ENCODE measurements around the gene RILP. TPM values are rescaled to one million over a fixed set of nuclear protein-coding genes. Genes with fewer than 3 reads are reported as not detected.

Gene RILP
- total and polyA plus RNA-seq, 12 donors, result 47.5 to 152 (median 63.2) TPM

DNA sequence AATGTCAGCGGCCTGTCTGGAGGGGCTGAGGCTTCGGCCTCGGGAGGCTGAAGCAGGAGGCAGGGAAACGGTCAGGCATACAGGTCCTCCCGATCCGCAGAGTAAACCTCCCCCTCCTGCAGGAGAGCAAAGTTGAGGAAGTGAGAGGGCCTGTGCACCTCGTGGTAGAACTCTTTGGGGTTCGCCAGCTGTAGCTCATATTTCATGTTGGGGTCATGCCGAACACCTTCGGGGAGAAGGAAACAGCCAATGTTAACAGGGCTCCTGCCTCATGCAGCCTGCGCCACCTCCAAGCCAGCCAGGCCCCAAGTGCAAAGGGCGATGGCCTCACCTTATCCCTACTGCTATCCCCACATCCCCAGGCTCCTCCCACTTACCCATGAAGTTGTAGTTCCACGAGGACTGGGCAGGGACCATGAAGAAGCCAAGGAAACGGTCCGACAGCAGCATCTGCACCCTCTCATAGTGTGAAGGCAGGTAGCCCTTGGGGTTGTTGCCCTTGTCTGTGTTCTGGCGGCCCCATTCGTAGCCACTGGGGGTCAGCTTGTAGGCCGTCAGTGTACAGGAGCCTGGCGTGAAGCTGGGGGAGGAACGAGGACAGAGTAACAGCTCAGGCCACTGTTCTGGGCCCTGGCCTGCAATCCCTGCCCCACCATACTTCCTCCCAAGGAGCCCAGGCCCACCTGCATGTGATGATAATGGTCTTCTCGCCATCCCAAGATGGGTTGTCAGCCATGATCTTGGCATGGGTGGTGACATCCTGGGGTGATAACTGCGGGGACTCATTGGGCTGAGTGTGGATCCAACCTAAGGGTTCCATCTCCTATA lies 1.3 kb upstream of the RILP start:
- no peak overlapping the region for H3K4me3 ChIP-seq
- H3K4me1 ChIP-seq, result peaks cover 30 to 44% (median 40%) of the 10 kb centered on the region in 9 donors
- intact Hi-C loops (cut with DNase I), result loop anchor here in 2 of 10 donors (5.0 to 10.0 kb wide), 3 partner anchors 61 to 384 kb away; partner anchors contain the start of genes DPH1 (in 1 of the 2) and TLCD2 (in 1 of the 2)
- H3K27ac ChIP-seq, result peak overlapping the region in 9 of 10 donors; percentile 98 to 100 (median 99)
- H3K36me3 ChIP-seq, result peaks cover 0 to 70% (median 55%) of the 10 kb centered on the region in 9 donors
- ATAC-seq (no peak), DNase-seq (no peak)
- H3K9me3 ChIP-seq, result no peaks in the 10 kb centered on the region
- H3K27me3 ChIP-seq, result no peaks in the 10 kb centered on the region
- WGBS, 2 donors, result 81% methylated on average over 22 of the region's 22 CpGs
- TF ChIP-seq, protein P1, sequence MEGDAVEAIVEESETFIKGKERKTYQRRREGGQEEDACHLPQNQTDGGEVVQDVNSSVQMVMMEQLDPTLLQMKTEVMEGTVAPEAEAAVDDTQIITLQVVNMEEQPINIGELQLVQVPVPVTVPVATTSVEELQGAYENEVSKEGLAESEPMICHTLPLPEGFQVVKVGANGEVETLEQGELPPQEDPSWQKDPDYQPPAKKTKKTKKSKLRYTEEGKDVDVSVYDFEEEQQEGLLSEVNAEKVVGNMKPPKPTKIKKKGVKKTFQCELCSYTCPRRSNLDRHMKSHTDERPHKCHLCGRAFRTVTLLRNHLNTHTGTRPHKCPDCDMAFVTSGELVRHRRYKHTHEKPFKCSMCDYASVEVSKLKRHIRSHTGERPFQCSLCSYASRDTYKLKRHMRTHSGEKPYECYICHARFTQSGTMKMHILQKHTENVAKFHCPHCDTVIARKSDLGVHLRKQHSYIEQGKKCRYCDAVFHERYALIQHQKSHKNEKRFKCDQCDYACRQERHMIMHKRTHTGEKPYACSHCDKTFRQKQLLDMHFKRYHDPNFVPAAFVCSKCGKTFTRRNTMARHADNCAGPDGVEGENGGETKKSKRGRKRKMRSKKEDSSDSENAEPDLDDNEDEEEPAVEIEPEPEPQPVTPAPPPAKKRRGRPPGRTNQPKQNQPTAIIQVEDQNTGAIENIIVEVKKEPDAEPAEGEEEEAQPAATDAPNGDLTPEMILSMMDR (IDR thresholded peaks at IDR 0.05), result no peak

DNA sequence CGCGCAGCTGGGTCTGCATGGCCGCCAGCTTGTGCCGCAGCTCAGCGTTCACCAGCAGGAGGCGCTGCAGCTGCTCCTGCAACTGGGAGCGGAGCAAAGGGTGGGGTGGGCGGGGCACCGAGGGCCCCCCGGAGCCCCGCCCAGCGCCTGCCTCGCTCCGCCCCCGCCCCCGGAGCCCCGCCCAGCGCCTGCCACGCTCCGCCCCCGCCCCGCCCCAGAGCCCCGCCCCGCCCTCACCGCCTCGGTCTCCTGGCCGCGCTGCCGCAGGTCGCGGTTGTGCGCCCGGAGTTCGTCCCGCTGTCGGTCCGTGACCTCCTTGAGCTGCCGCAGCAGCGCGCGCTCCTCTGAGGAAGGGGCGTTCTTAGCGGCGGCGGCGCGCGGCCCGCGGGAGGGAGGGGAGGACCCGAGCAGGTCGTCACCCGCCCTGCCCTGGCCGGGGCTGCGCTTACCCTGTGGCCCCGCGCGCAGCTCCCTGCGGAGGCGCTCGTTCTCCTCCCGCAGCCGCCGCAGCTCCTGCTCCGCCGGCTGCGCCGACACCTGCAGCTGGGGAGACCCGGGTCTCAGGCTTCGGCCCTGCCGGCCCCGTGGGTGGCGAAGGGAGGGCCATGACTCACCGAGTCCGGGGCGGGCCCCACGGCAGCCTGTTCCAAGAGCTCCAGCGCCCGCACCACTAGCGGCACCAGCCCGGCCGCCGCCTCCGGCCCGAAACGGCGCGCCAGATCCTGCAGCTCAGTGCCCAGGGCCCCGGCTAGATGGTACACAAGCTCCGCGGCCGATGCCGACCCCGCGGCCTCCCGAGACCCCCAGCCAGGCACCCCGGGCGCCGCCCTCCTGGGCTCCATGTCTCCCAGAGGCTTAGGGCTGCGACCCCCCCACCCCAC lies 463 bp downstream of the RILP start:
- intact Hi-C loops (cut with DNase I), result loop anchor here in 7 of 10 donors (1.0 to 10.0 kb wide), 8 partner anchors 20 to 394 kb away; partner anchors contain the start of gene SLC43A2 (in 1 of the 7)
- peak; percentile 34 to 77 (median 62) for ATAC-seq
- 0% methylated on average over 59 to 99 of the region's 100 CpGs for WGBS, 2 donors

DNA sequence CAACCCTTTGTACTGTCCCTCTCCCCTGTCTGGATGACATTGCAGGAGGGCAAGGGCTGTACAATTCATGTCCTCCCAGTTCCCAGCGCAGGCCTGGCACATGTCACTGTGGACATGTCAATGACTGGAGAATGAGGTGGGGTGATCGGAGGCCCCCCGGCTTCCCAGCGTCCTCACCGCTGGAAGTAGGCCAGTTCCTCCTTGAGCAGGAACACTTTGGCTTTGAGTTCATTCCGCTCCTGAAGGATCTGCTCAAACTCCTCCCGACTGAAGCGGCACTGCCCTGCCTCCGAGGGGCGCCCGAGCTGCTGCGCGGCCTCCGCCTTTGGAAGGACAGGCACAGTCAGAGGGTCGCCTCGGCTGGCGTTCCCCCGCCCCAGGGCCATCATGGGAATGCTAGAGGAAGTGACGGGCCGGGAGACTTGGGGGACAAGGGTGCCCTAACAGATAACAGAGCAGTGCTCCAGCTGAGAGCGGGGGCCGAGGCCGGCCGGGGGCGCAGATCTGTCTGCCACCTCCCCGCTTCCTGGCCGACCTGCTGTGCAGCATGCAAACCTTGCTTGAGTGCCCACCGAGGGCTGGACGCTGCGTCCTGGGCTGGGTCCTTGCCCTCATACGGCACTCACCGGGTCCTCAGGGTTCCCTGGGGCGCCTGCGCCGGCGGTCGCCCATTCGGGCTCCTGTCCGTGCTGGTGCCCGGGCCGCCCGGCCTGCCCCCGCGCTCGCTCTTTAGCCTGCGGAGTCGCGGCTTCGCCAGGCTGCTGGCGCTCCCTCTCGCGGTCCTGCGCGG lies 1.3 kb downstream of the RILP start:
- ATAC-seq (peak in 7 of 8 donors; percentile 1 to 66 (median 20)), DNase-seq (peak; percentile 53 to 63)
- peak overlapping the region; percentile 23 to 91 (median 69) for H3K4me3 ChIP-seq
- intact Hi-C loops (cut with DNase I), result loop anchor here in 6 of 10 donors (2.0 to 10.0 kb wide), 7 partner anchors 20 to 394 kb away; partner anchors contain the start of gene SLC43A2 (in 1 of the 6)
- TF ChIP-seq, protein P1 (IDR thresholded peaks at IDR 0.05), result no peak
- peaks cover 0 to 47% (median 29%) of the 10 kb centered on the region in 9 donors for H3K36me3 ChIP-seq
- no peaks in the 10 kb centered on the region for H3K9me3 ChIP-seq
- WGBS, 2 donors, result 2% methylated on average over 52 to 54 of the region's 54 CpGs
- H3K4me1 ChIP-seq, result peaks cover 41 to 68% (median 61%) of the 10 kb centered on the region in 9 donors
- peak overlapping the region; percentile 89 to 100 (median 94) for H3K27ac ChIP-seq
- no peaks in the 10 kb centered on the region for H3K27me3 ChIP-seq

More for the DNA sequence above, 463 bp downstream of the RILP start:
- Histone ChIP-seq H3K27ac (peak overlapping the region; percentile 97 to 100 (median 99)), H3K4me1 (peaks cover 34 to 61% (median 55%) of the 10 kb centered on the region in 9 donors), H3K27me3 (no peaks in the 10 kb centered on the region), H3K9me3 (no peaks in the 10 kb centered on the region), H3K36me3 (peaks cover 0 to 55% (median 37%) of the 10 kb centered on the region in 9 donors), H3K4me3 (peak overlapping the region; percentile 56 to 94 (median 81))
- DNase-seq, result peak; percentile 93 to 97
- TF ChIP-seq, protein P1 (IDR thresholded peaks at IDR 0.05), result peak; percentile 75 to 95 (median 88)
